GM23338 (cell line): ENCODE data around the gene TOLLIP. TPM values are rescaled to one million over a fixed set of nuclear protein-coding genes. Genes with fewer than 3 reads are reported as not detected.

Experiments used
- ATAC-seq: fragments of 200-7000 bp; cut with Tn5 transposase; 3 replicates; pipeline ENCODE4 v1.9.1; 2020
- DNase-seq: peaks from one replicate; pipeline ENCODE4 v3.0.0-alpha.2; 2015; ENCODE audit warnings: low spot score
- H2AFZ ChIP-seq: fragments of 200-600 bp; sonication (generic); 2 replicates; pipeline ENCODE4 v1.8.0; 2016; ENCODE audit warnings: antibody characterized with exemption, mild to moderate bottlenecking, moderate library complexity
- H3F3A ChIP-seq: fragments of 200-600 bp; sonication (generic); replicated peaks from 2 replicates; pipeline ENCODE4 v1.8.0; 2017; ENCODE audit warnings: antibody characterized with exemption, mixed run types, low read depth
- H3K27ac ChIP-seq: fragments of 200-600 bp; sonication (generic); 2 replicates; pipeline ENCODE4 v1.6.1; 2016; ENCODE audit warnings: low read depth
- H3K27me3 ChIP-seq: fragments of 200-600 bp; sonication (generic); 2 replicates; pipeline ENCODE4 v1.8.0; 2016; ENCODE audit warnings: mild to moderate bottlenecking, mixed run types, moderate library complexity; ENCODE audit not compliant: insufficient read depth
- H3K36me3 ChIP-seq: fragments of 200-600 bp; sonication (generic); 2 replicates; pipeline ENCODE4 v1.8.0; 2016; ENCODE audit warnings: mild to moderate bottlenecking; ENCODE audit not compliant: insufficient read depth
- H3K4me1 ChIP-seq: fragments of 200-600 bp; sonication (generic); 2 replicates; pipeline ENCODE4 v1.8.0; 2016; ENCODE audit warnings: mild to moderate bottlenecking, moderate library complexity; ENCODE audit not compliant: insufficient read depth
- H3K4me2 ChIP-seq: fragments of 200-600 bp; sonication (generic); 2 replicates; pipeline ENCODE4 v1.7.1; 2017; ENCODE audit warnings: mixed run types
- H3K4me3 ChIP-seq: fragments of 200-600 bp; sonication (generic); 2 replicates; pipeline ENCODE4 v1.6.1; 2016; ENCODE audit warnings: mixed run types
- H3K79me2 ChIP-seq: fragments of 200-600 bp; sonication (generic); replicated peaks from 2 replicates; pipeline ENCODE4 v1.8.0; 2017; ENCODE audit warnings: mild to moderate bottlenecking; ENCODE audit not compliant: insufficient read depth
- H3K9me2 ChIP-seq: fragments of 200-600 bp; sonication (generic); 2 replicates; pipeline ENCODE4 v1.8.0; 2017; ENCODE audit not compliant: insufficient read depth
- H4K20me1 ChIP-seq: fragments of 200-600 bp; sonication (generic); replicated peaks from 2 replicates; pipeline ENCODE4 v1.8.0; 2017; ENCODE audit warnings: mild to moderate bottlenecking; ENCODE audit not compliant: insufficient read depth
- H3K27ac Mint-ChIP-seq: 2 replicates; pipeline ENCODE4 v1.8.0; 2020; ENCODE audit warnings: inconsistent platforms, mild to moderate bottlenecking, moderate library complexity, mixed read lengths
- H3K27me3 Mint-ChIP-seq: 3 replicates; pipeline ENCODE4 v1.8.0; 2022; ENCODE audit warnings: low read depth, mild to moderate bottlenecking, moderate library complexity, mixed read lengths, inconsistent platforms; ENCODE audit not compliant: insufficient read depth, poor library complexity
- H3K36me3 Mint-ChIP-seq: 3 replicates; pipeline ENCODE4 v1.8.0; 2021; ENCODE audit warnings: low read depth, mild to moderate bottlenecking, inconsistent platforms, moderate library complexity, mixed read lengths
- H3K4me1 Mint-ChIP-seq: 3 replicates; pipeline ENCODE4 v1.8.0; 2020; ENCODE audit warnings: mild to moderate bottlenecking, inconsistent platforms, mixed read lengths
- H3K4me3 Mint-ChIP-seq: 3 replicates; pipeline ENCODE4 v1.8.0; 2021; ENCODE audit warnings: moderate library complexity, mild to moderate bottlenecking, inconsistent platforms, mixed read lengths
- H3K9me3 Mint-ChIP-seq: 3 replicates; pipeline ENCODE4 v1.8.0; 2020; ENCODE audit warnings: moderate library complexity, mild to moderate bottlenecking, inconsistent platforms, mixed read lengths
- CREB1 ChIP-seq: fragments of 250-450 bp; sonication (Bioruptor Pico); IDR thresholded peaks from 2 replicates; pipeline ENCODE4 v1.5.0; 2020; ENCODE audit warnings: low read depth, mild to moderate bottlenecking, moderate library complexity
- ETS1 ChIP-seq: IDR thresholded peaks from 2 replicates; pipeline ENCODE4 v1.6.1; 2016; ENCODE audit warnings: antibody characterized with exemption
- EZH2phosphoT487 ChIP-seq: fragments of 200-600 bp; sonication (generic); IDR thresholded peaks from one replicate; pipeline ENCODE4 v1.8.1; 2018; ENCODE audit warnings: antibody characterized with exemption; ENCODE audit not compliant: unreplicated experiment
- JUNB ChIP-seq: IDR thresholded peaks from one replicate; pipeline ENCODE4 v1.6.1; 2016; ENCODE audit warnings: antibody characterized with exemption; ENCODE audit not compliant: unreplicated experiment
- NANOG ChIP-seq: IDR thresholded peaks from 2 replicates; pipeline ENCODE4 v1.6.1; 2016; ENCODE audit warnings: antibody characterized with exemption, borderline replicate concordance
- POLR2AphosphoS5 ChIP-seq: IDR thresholded peaks from 2 replicates; pipeline ENCODE4 v1.6.1; 2016; ENCODE audit warnings: antibody characterized with exemption, low read depth
- REST ChIP-seq: IDR thresholded peaks from one replicate; pipeline ENCODE4 v1.6.1; 2018; ENCODE audit warnings: antibody characterized with exemption; ENCODE audit not compliant: unreplicated experiment
- ZNF114 ChIP-seq: fragments of 250-450 bp; sonication (Bioruptor Pico); IDR thresholded peaks from 2 replicates; pipeline ENCODE4 v1.5.0; 2020; ENCODE audit warnings: mild to moderate bottlenecking, moderate library complexity
- ZNF331 ChIP-seq: fragments of 250-450 bp; sonication (Bioruptor Pico); IDR thresholded peaks from 2 replicates; pipeline ENCODE4 v1.5.0; 2020; ENCODE audit warnings: low read depth, mild to moderate bottlenecking, moderate library complexity
- polyA plus RNA-seq: library from polyadenylated mRNA; unstranded; fragments of >200 nt; fragmentation: Nextera tagmentation; extraction: Ambion mirVana; gene quantifications from 2 replicates; pipeline ENCODE4 v1.2.1, GENCODE V29; 2016
- total RNA-seq: library from RNA; depleted of rRNA; stranded (reverse); fragments of >200 nt; shearing (Covaris generic); gene quantifications from 2 replicates; pipeline ENCODE4 v1.2.3, GENCODE V29; 2014
- TF ChIP-seq, protein P1 (sequence below), 2 experiments: fragments of 200-600 bp in 1 of 2; sonication (generic) in 1 of 2; conservative IDR thresholded peaks; 2 replicates each; pipeline versions ENCODE4 v1.5.1 to v1.6.1; 2016 to 2017; ENCODE audit warnings: antibody characterized with exemption in 2 of 2, low read depth in 2 of 2, mild to moderate bottlenecking in 2 of 2, moderate library complexity in 1 of 2

TOLLIP gene
- total and polyA plus RNA-seq, 2 experiments from 2014 or later = 13.5 to 18.0 TPM

GRCh38 chr11:1272531-1272930, 36.9 kb downstream of the TOLLIP start:
- Histone ChIP-seq H3K27ac (no peak overlapping the region), H4K20me1 (no peaks in the 10 kb centered on the region), H3K27me3 (no peaks in the 10 kb centered on the region), H3F3A (no peaks in the 10 kb centered on the region), H3K9me2 (no peaks in the 10 kb centered on the region), H3K36me3 (no peaks in the 10 kb centered on the region), H3K4me2 (no peak overlapping the region), H3K4me1 (no peaks in the 10 kb centered on the region), H3K4me3 (no peak overlapping the region), H2AFZ (no peak overlapping the region), H3K79me2 (no peaks in the 10 kb centered on the region)
- no peaks in the 10 kb centered on the region; the same call in 2 of the 3 replicates for H3K4me1 Mint-ChIP-seq
- TF ChIP-seq REST (no peak), NANOG (no peak), ZNF114 (no peak), POLR2AphosphoS5 (no peak), EZH2phosphoT487 (no peak), JUNB (no peak), ETS1 (no peak), ZNF331 (CRISPR knock-in tag) (no peak)
- TF ChIP-seq, protein P1, sequence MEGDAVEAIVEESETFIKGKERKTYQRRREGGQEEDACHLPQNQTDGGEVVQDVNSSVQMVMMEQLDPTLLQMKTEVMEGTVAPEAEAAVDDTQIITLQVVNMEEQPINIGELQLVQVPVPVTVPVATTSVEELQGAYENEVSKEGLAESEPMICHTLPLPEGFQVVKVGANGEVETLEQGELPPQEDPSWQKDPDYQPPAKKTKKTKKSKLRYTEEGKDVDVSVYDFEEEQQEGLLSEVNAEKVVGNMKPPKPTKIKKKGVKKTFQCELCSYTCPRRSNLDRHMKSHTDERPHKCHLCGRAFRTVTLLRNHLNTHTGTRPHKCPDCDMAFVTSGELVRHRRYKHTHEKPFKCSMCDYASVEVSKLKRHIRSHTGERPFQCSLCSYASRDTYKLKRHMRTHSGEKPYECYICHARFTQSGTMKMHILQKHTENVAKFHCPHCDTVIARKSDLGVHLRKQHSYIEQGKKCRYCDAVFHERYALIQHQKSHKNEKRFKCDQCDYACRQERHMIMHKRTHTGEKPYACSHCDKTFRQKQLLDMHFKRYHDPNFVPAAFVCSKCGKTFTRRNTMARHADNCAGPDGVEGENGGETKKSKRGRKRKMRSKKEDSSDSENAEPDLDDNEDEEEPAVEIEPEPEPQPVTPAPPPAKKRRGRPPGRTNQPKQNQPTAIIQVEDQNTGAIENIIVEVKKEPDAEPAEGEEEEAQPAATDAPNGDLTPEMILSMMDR (conservative IDR thresholded peaks at IDR 0.05; ENCODE audit: low read depth in 2 of 2) = no peak
- peak; percentile 16; the same call in 2 of the 3 replicates for ATAC-seq
- peaks cover 8% of the 10 kb centered on the region for H3K27me3 Mint-ChIP-seq
- peaks cover 5% of the 10 kb centered on the region; the same call in 1 of the 3 replicates for H3K9me3 Mint-ChIP-seq
- no peak overlapping the region for H3K27ac Mint-ChIP-seq
- no peak overlapping the region for H3K4me3 Mint-ChIP-seq
- DNase-seq = peak; percentile 31
- H3K36me3 Mint-ChIP-seq = peaks cover 10% of the 10 kb centered on the region; the same call in 1 of the 3 replicates

- peaks cover 6% of the 10 kb centered on the region; the same call in 1 of the 3 replicates for H3K9me3 Mint-ChIP-seq
- Histone ChIP-seq H4K20me1 (no peaks in the 10 kb centered on the region), H3K4me1 (no peaks in the 10 kb centered on the region), H3K79me2 (no peaks in the 10 kb centered on the region), H3F3A (no peaks in the 10 kb centered on the region), H3K4me2 (no peak overlapping the region), H3K27ac (no peak overlapping the region), H3K4me3 (no peak overlapping the region), H2AFZ (no peak overlapping the region), H3K9me2 (no peaks in the 10 kb centered on the region), H3K27me3 (no peaks in the 10 kb centered on the region), H3K36me3 (no peaks in the 10 kb centered on the region)
- no peak overlapping the region for H3K4me3 Mint-ChIP-seq
- ATAC-seq (peak; percentile 21; the same call in 2 of the 3 replicates), DNase-seq (no peak)
- no peaks in the 10 kb centered on the region; the same call in 2 of the 3 replicates for H3K4me1 Mint-ChIP-seq
- no peak for TF ChIP-seq CREB1 (CRISPR knock-in tag)
- peaks cover 6% of the 10 kb centered on the region; the same call in 1 of the 3 replicates for H3K36me3 Mint-ChIP-seq
- no peak overlapping the region for H3K27ac Mint-ChIP-seq
- H3K27me3 Mint-ChIP-seq = peaks cover 6% of the 10 kb centered on the region
Measured at GRCh38 chr11:1271927-1272326, 37.5 kb downstream of the TOLLIP start.
